Thymus (tissue), 11 donors: ENCODE measurements around the gene GALNT2. TPM values are rescaled to one million over a fixed set of nuclear protein-coding genes. Genes with fewer than 3 reads are reported as not detected.
A peak's percentile ranks its signal among the peaks of the same experiment; 100 is the strongest.

Source experiments
- DNase-seq, 9 donors: peaks; one replicate each; pipeline ENCODE4 v3.0.0-alpha.2; 2013; ENCODE audit warnings: low spot score in 9 of 9, low read depth in 6 of 9, missing footprints in 1 of 9
- H3K27ac ChIP-seq, 2 donors: one replicate each; pipeline ENCODE4 v1.5.1; 2013; ENCODE audit warnings: control low read depth in 1 of 2, low read depth in 1 of 2, low read length in 1 of 2, mild to moderate bottlenecking in 1 of 2, moderate library complexity in 1 of 2
- H3K27me3 ChIP-seq, 2 donors: one replicate each; pipeline ENCODE4 v1.5.1; 2013; ENCODE audit warnings: low read length in 1 of 2; ENCODE audit not compliant: control insufficient read depth in 2 of 2, insufficient read depth in 1 of 2
- H3K36me3 ChIP-seq, 2 donors: one replicate each; pipeline ENCODE4 v1.5.1; 2013; ENCODE audit warnings: low read length in 1 of 2, mild to moderate bottlenecking in 1 of 2, moderate library complexity in 1 of 2; ENCODE audit not compliant: control insufficient read depth in 2 of 2, insufficient read depth in 2 of 2
- H3K4me1 ChIP-seq, 2 donors: one replicate each; pipeline ENCODE4 v1.5.1; 2013; ENCODE audit warnings: low read length in 2 of 2; ENCODE audit not compliant: control insufficient read depth in 2 of 2, insufficient read depth in 2 of 2
- H3K4me3 ChIP-seq, 2 donors: one replicate each; pipeline ENCODE4 v1.5.1; 2013; ENCODE audit warnings: low read length in 2 of 2, control low read depth in 1 of 2, mild to moderate bottlenecking in 1 of 2
- H3K9me3 ChIP-seq, 2 donors: one replicate each; pipeline ENCODE4 v1.5.1; 2013; ENCODE audit warnings: low read length in 1 of 2, mild to moderate bottlenecking in 1 of 2; ENCODE audit not compliant: control insufficient read depth in 2 of 2, insufficient read depth in 1 of 2
- whole genome bisulfite sequencing: extraction: QIAGEN DNeasy Blood & Tissue Kit; methylation state at CpG from one replicate; pipeline ENCODE4 v1.1.7; 2013; 5-methylcytosine and 5-hydroxymethylcytosine counted together
- polyA plus RNA-seq: library from polyadenylated mRNA; stranded (reverse); fragments of 200-250 nt; gene quantifications from one replicate; pipeline ENCODE4 v1.2.3, GENCODE V29; 2013
- total RNA-seq: library from RNA; stranded (reverse); fragments of 120-200 nt; gene quantifications from one replicate; pipeline ENCODE4 v1.2.4, GENCODE V29; 2013
- donor health status: healthy.

GALNT2 gene
- total and polyA plus RNA-seq, 2 donors, result 33.9 to 42.5 TPM

DNA sequence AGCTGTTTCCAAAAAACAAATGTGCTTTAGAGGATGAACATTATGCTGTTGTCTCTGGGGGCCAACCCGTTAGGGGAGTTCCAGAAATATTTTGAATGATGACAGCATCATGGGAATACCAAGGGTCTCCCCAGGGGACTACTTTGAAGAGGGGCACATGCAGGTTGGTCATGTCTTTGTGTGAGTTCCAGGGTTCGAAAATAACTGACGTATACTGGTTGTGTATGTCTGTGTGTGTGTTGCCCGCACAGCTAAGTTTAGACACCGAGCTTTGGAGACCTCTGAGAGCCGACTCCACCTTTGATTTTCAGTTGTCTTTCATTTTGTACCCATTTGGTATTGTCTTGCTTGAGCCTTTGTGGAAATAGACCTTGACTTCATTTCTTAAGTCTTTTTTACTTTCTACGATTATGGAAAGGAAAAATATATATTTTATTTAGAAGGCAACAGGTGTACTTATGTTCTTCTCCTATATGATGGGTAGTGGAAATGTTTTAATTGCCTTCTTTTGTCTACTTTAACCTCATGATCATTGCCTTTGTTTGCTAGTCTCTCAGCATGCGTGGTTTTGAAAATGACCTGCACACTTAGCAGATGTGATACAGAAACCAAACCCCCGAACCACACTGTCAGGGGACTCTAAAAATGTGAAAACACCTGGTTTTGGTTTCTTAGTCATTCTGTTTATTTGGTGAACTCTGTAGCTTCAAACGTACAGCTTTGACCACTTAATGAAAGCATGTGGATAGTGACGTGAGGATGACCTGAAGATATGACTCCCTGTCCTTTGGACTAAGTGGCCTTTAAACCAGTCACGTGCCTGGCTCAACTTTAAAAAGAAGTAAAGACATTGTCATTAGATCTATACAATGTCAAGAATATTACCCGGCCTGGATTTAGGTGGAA, 56.5 kb downstream of the GALNT2 start:
- no peak overlapping the region for H3K4me3 ChIP-seq
- H3K9me3 ChIP-seq, result no peaks in the 10 kb centered on the region
- WGBS, result 43% methylated on average over 13 of the region's 13 CpGs
- H3K36me3 ChIP-seq, result peaks cover 6 to 26% of the 10 kb centered on the region in 2 donors
- no peaks in the 10 kb centered on the region for H3K27me3 ChIP-seq
- H3K4me1 ChIP-seq, result peaks cover 69 to 96% of the 10 kb centered on the region in 2 donors
- peak in 1 of 9 donors; percentile 67 for DNase-seq
- H3K27ac ChIP-seq, result peak overlapping the region; percentile 67 to 81

DNA sequence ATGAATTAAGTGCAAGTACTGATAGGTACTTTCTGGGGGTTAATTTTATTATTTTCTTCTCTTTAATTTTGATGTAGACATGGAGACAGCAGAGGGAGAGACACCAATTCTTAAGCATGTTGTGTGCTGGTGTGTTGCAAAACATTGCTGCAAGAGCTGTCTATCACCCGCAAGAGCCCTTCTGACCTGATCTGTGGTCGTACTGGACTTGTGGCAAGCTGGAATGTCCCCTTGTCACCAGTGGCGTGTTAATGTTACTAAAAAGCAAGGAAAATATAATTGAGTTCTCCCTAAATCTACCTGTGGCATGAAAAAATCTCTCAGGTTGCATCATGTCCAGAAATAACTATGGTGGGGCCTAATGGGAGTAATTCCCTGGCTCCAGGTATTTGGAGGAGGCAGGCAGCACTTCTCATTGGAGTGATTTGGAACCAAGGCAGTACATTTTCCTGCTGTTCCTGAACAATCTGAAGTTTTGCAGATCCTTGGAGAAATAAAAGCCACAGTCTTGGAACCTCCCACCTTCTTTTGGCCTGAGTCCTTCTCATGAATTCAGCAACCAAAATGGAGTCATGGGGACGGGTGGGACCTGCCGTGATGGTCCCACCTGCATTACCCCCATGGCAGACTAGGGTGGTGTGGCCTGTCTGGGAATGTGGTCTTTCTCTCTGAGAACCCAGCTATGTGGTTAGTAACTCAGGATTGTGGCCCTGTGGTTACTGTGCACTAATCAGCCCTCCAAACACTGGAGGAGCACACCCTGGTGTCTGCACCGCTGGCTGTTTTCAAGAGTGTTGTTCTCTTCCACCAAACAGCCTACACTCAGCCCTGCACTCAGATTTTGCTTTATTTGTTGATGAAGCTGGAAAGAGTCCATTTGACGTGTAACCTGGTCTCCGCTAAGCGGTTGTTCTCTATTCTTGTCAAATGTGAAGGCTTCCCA, 57.4 kb downstream of the GALNT2 start:
- 49% methylated on average over 9 of the region's 9 CpGs for WGBS
- DNase-seq, result peak in 1 of 9 donors; percentile 63
- Histone ChIP-seq H3K27ac (peak overlapping the region; percentile 81), H3K9me3 (no peaks in the 10 kb centered on the region), H3K4me3 (no peak overlapping the region), H3K36me3 (peaks cover 6 to 33% of the 10 kb centered on the region in 2 donors), H3K4me1 (peaks cover 66 to 97% of the 10 kb centered on the region in 2 donors), H3K27me3 (no peaks in the 10 kb centered on the region)

DNA sequence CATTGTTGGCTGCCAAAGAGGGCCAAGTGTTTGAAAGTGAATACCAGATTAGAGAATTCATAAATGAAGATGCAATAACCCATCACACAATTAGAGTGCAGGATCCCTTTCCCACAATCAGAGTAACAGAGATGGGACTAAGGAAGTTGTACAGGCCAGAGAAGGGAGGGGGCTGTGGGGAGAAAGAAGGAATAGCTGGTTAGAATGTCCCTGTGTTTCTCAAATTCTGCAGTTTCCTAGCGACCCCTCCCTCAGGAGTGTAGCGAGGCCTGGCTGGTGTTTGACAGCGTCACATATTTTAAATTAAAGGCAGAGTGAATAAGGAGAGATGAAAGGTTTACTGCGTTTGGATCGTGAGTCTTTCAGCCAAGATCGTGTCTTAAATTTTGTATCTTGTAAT, 58.1 kb downstream of the GALNT2 start:
- Histone ChIP-seq H3K9me3 (no peaks in the 10 kb centered on the region), H3K4me3 (no peak overlapping the region)
- 76% methylated on average over 6 of the region's 6 CpGs for WGBS

DNA sequence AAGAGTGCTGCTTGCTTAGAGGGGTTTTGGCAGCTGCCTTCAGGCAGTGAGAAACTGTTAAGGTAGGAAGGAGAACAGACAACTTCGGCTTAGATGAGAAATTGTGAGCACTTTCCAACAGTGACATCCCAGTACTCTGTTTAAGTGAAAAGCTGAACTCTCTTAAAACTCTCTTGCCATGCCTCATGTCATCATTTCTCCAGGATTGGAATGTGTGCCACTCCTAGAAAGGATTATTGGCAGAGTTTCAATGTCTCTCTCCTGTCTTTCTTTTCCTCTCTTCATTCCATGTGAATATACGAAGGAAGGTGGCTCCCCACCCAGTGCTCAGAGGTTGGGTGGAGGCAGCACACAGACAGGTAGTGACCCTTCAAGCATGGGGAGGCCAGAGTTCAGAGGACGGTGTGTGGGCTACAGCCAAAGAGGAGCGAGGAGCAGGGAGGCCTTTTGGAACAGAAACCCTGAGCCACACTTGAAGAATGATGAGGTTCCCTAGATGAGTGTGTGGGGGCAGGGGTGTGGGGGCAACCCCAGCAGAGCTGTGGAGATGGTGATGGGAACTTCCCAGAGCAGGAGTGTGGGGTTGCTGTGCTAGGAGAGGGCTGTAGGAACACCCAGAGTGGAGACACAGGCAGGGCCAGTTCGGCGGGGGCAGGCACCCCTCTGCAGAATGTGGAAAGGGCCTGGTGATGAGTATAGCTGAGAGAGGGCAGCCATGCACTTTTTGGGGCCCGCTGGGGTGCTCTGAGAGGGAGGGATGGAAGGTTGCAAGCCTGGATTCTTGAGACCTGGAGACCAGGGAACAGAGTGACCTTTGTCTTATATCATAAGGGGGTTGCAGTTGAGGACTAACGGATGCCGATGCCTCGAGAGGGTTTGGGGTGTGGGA, 58.8 kb downstream of the GALNT2 start:
- H3K4me1 ChIP-seq, result peaks cover 63 to 97% of the 10 kb centered on the region in 2 donors
- peak overlapping the region; percentile 55 to 81 for H3K27ac ChIP-seq
- DNase-seq, result no peak

More for the DNA sequence above, 58.1 kb downstream of the GALNT2 start:
- no peaks in the 10 kb centered on the region for H3K27me3 ChIP-seq
- no peak for DNase-seq
- peaks cover 5 to 33% of the 10 kb centered on the region in 2 donors for H3K36me3 ChIP-seq
- H3K4me1 ChIP-seq, result peaks cover 63 to 98% of the 10 kb centered on the region in 2 donors
- peak overlapping the region; percentile 81 for H3K27ac ChIP-seq

DNA sequence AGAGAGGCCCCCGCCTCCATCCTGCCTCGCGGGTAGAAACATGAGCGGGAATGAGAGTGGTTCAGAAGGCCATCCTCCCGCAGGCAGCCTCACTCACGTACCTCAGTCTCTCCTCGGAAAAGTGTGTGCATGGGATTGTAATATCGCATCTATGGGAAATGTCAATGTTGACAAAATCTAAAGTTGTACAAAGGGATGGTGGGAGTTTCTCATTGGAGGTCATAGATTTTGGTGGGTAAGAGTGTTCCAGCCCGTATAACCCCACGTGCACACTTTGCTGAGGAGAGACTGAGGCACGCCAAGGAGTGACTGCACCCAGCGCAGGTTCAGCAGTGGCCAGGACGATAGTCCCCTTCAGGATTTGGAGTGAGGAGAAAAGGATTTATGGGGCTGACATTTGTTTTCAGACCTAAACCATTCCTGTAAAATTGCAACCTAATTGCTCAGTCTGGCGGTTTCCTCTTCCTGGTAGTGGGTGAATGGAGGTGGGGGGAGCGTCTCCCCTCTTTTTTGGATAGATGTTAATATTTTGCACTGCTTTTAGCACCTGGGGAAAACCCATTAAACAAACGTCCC, 59.6 kb downstream of the GALNT2 start:
- H3K36me3 ChIP-seq, result peaks cover 3 to 28% of the 10 kb centered on the region in 2 donors
- H3K4me3 ChIP-seq, result no peak overlapping the region
- H3K27ac ChIP-seq, result peak overlapping the region; percentile 55 to 81
- no peak for DNase-seq
- peaks cover 56 to 93% of the 10 kb centered on the region in 2 donors for H3K4me1 ChIP-seq
- no peaks in the 10 kb centered on the region for H3K9me3 ChIP-seq
- WGBS, result 54% methylated on average over 16 of the region's 16 CpGs
- no peaks in the 10 kb centered on the region for H3K27me3 ChIP-seq

More for the DNA sequence above, 58.8 kb downstream of the GALNT2 start:
- H3K27me3 ChIP-seq, result no peaks in the 10 kb centered on the region
- no peak overlapping the region for H3K4me3 ChIP-seq
- WGBS, result 74% methylated on average over 10 of the region's 10 CpGs
- H3K9me3 ChIP-seq, result no peaks in the 10 kb centered on the region
- peaks cover 3 to 33% of the 10 kb centered on the region in 2 donors for H3K36me3 ChIP-seq

DNA sequence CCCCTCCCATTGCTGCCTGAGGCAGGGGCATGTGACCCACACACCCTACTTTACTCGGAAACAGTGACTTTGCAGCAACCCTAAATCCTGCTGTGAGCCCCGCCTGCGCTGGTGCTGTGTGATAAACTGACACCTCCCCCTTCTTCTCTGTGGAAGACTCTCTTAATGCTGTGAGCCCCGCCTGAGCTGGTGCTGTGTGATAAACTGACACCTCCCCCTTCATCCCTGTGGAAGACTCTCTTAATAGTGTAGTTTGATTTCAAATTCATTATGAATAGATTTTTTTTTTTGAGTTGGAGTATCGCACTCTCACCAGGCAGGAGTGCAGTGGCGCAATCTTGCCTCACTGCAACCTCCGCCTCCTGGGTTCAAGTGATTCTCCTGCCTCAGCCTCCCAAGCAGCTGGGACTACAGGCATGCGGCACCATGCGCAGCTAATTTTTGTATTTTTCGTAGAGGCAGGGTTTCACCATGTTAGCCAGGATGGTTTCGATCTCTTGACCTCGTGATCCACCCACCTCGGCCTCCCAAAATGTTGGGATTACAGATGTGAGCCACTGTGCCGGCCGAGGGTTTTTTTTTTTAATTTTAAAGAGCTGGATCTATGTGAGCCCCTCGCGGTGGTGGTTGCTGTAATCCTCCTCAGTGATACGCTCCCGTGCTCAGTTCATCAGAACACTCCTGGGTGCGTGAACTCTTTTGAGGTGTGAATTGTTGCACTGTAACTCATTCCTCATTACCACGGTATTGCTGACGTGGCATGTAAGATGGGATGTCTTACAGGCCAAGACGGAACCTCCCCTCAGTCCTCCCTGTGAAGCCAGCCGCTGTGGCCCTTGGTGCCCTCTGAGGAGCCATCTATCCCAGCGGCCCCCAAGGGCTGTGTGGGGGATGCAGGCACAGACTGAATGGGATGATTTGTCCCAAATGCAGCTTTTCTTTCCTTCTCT, 60.3 kb downstream of the GALNT2 start:
- peak in 4 of 9 donors; percentile 54 to 84 (median 68) for DNase-seq
- Histone ChIP-seq H3K4me3 (no peak overlapping the region), H3K36me3 (peaks cover 3 to 27% of the 10 kb centered on the region in 2 donors), H3K9me3 (no peaks in the 10 kb centered on the region), H3K27ac (peak overlapping the region in 1 of 2 donors; percentile 81), H3K27me3 (no peaks in the 10 kb centered on the region), H3K4me1 (peaks cover 50 to 93% of the 10 kb centered on the region in 2 donors)
- whole genome bisulfite sequencing, result 75% methylated on average over 25 of the region's 25 CpGs

DNA sequence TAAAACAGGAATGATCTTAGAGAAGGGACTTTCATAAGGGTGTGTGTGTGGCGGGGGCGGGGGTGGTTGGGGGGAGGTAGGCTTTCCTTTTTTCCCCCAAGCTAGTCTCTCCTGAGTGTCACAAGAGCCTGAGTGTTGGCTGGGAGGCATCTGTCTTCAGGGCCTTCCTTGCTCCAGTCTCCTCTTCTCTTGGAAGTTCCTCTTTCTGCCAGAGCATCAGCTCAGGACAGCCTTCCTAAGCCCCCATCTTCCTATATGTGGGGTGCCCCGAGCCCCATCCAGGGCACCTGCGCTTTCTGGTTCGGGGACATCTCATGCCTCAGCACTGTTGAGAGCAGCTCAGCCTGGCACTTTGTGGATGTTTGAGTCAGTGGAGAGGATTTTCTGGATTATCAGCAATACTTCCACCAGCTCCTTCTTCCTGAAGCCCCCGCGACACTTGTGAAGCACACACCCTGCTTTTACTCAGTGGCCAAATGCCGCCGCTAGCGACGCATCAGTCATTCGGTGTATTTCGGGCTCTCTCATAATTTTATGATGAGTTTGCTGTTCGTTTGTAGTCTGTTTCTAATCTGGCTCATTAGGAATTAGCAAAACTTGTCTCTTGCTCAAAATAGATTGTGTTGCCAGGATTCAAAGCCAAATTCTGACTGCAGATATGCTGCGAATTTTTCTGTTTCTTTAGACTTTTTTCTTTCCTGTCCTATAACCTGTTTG, 61.7 kb downstream of the GALNT2 start:
- Histone ChIP-seq H3K4me1 (peaks cover 43 to 84% of the 10 kb centered on the region in 2 donors), H3K9me3 (no peaks in the 10 kb centered on the region), H3K4me3 (no peak overlapping the region), H3K27me3 (no peaks in the 10 kb centered on the region), H3K27ac (peak overlapping the region in 1 of 2 donors; percentile 5), H3K36me3 (peaks cover 3 to 24% of the 10 kb centered on the region in 2 donors)
- WGBS, result 80% methylated on average over 15 of the region's 15 CpGs
- DNase-seq, result no peak
